ENCODE results near the gene ERCC5.

DNA sequence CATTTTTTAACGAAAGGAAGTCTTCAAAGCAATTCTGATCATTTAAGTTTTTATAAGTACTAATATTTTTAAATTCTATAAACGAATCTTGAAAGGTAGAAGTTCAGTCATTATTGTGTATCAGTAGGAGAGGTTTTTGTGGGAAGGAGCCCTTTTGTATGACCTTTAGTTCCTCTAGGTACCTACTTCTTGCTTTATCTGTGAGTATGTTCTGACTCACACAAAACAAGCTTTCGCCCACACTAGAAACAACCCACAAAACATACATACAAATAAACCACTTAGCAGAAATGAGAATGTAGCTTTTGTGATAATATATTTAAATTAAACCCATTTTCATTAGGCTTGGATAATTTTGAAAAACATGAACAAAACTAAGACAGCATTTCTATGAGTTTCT is 27.8 kb downstream of the ERCC5 start:
- TF ChIP-seq, protein P1, sequence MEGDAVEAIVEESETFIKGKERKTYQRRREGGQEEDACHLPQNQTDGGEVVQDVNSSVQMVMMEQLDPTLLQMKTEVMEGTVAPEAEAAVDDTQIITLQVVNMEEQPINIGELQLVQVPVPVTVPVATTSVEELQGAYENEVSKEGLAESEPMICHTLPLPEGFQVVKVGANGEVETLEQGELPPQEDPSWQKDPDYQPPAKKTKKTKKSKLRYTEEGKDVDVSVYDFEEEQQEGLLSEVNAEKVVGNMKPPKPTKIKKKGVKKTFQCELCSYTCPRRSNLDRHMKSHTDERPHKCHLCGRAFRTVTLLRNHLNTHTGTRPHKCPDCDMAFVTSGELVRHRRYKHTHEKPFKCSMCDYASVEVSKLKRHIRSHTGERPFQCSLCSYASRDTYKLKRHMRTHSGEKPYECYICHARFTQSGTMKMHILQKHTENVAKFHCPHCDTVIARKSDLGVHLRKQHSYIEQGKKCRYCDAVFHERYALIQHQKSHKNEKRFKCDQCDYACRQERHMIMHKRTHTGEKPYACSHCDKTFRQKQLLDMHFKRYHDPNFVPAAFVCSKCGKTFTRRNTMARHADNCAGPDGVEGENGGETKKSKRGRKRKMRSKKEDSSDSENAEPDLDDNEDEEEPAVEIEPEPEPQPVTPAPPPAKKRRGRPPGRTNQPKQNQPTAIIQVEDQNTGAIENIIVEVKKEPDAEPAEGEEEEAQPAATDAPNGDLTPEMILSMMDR (IDR thresholded peaks at IDR 0.05; ENCODE audit: poor library complexity): no peak
- no peak for TF ChIP-seq EZH2 (IDR thresholded peaks at IDR 0.05; ENCODE audit: borderline replicate concordance)
